Gastroesophageal sphincter (tissue), 4 donors: ENCODE data around the gene ZNF775. TPM values are rescaled to one million over a fixed set of nuclear protein-coding genes. Genes with fewer than 3 reads are reported as not detected.
"Not testable (repeated sequence)": the region's sequence is repeated elsewhere in the genome, so short reads cannot be mapped to it uniquely, and the experiment has no call there.

Source experiments
- ATAC-seq: fragments of 150-250 bp; one replicate; pipeline ENCODE4 v1.9.1; 2016; ENCODE audit warnings: mild to moderate bottlenecking, moderate library complexity
- H3K27ac ChIP-seq, 4 donors: fragments of 200-600 bp; sonication (generic) in 3 of 4; 1 replicate in 3 of 4; 2 replicates in 1 of 4; pipeline ENCODE4 v1.5.1; 2016 to 2019
- H3K27me3 ChIP-seq: fragments of 200-600 bp; sonication (generic); one replicate; pipeline ENCODE4 v1.5.1; 2019
- H3K36me3 ChIP-seq, 2 donors: fragments of 200-600 bp; sonication (generic); one replicate each; pipeline ENCODE4 v1.5.1; 2019; ENCODE audit warnings: control low read depth in 1 of 2
- H3K4me1 ChIP-seq, 3 donors: fragments of 200-600 bp; sonication (generic); 1 replicate in 2 of 3; 2 replicates in 1 of 3; pipeline ENCODE4 v1.5.1; 2016 to 2019; ENCODE audit warnings: control low read depth in 2 of 3
- H3K4me3 ChIP-seq, 2 donors: fragments of 200-600 bp; sonication (generic); one replicate each; pipeline ENCODE4 v1.5.1; 2019; ENCODE audit warnings: mild to moderate bottlenecking in 1 of 2, moderate library complexity in 1 of 2
- H3K9me3 ChIP-seq, 3 donors: fragments of 200-600 bp; sonication (generic); one replicate each; pipeline ENCODE4 v1.5.1; 2017 to 2019; ENCODE audit warnings: control low read depth in 2 of 3
- EP300 ChIP-seq: sonication (generic); formaldehyde crosslinking; IDR thresholded peaks from one replicate; pipeline ENCODE4 v1.6.1; 2017; ENCODE audit warnings: antibody characterized with exemption, mild to moderate bottlenecking
- POLR2A ChIP-seq, 2 donors: fragments of 450-650 bp; IDR thresholded peaks; one replicate each; pipeline ENCODE4 v1.6.1; 2017; ENCODE audit warnings: antibody characterized with exemption in 2 of 2, mild to moderate bottlenecking in 2 of 2, moderate library complexity in 1 of 2
- POLR2AphosphoS5 ChIP-seq: sonication (generic); formaldehyde crosslinking; IDR thresholded peaks from one replicate; pipeline ENCODE4 v1.6.1; 2017; ENCODE audit warnings: antibody characterized with exemption
- WGBS, 2 donors: methylation state at CpG; one replicate each; pipeline ENCODE4 v1.1.5; 2018; ENCODE audit warnings: low coverage in 1 of 2; 5-methylcytosine and 5-hydroxymethylcytosine counted together
- total RNA-seq, 4 donors: library from RNA; depleted of rRNA; stranded (reverse); fragments of >200 nt; gene quantifications; one replicate each; pipeline ENCODE4 v1.1.0, GENCODE V29; 2016
- TF ChIP-seq, protein P1 (sequence below), 4 experiments: fragments of 200-600 bp in 2 of 4; fragments of 450-650 bp in 2 of 4; sonication (generic) in 1 of 4; IDR thresholded peaks; one replicate each; pipeline ENCODE4 v1.5.1; 2017 to 2019; ENCODE audit warnings: antibody characterized with exemption in 4 of 4, mild to moderate bottlenecking in 2 of 4, moderate library complexity in 2 of 4

ZNF775 gene
- total RNA-seq, 4 donors from 2014 or later, result 5.3 to 12.5 (median 10.5) TPM

DNA sequence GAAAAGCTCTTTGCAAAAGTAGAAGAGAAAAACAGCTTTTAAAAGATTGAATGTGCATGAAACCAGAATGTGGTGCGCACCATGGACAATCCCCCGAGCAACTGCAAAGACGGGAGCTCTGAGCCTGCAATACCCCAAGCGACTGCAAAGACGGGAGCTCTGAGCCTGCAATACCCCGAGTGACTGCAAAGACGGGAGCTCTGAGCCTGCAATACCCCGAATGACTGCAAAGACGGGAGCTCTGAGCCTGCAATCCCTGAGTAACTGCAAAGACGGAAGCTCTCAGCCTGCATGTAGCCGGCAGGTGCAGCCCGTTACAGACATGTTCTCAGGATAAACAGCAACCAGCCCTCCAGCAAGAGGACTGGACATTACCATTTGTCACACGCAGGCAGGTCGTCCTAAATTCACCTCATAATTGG, 6.2 kb downstream of the ZNF775 start:
- Histone ChIP-seq H3K27ac (peak overlapping the region in 2 of 4 donors; percentile 51 to 64), H3K9me3 (no peaks in the 10 kb centered on the region)

GRCh38 chr7:150385884-150386283, 6.8 kb downstream of the ZNF775 start:
- not testable (repeated sequence) for H3K4me3 ChIP-seq, H3K27me3 ChIP-seq, ATAC-seq, H3K9me3 ChIP-seq
- 36 to 79% methylated on average over 6 of the region's 6 CpGs for WGBS, 2 donors
- peaks cover 0 to 70% (median 0%) of the 10 kb centered on the region in 3 donors for H3K4me1 ChIP-seq
- peaks cover 0 to 12% of the 10 kb centered on the region in 2 donors for H3K36me3 ChIP-seq
- peak overlapping the region in 2 of 4 donors; percentile 17 to 51 for H3K27ac ChIP-seq

More for the DNA sequence above, 6.2 kb downstream of the ZNF775 start:
- TF ChIP-seq POLR2A (IDR thresholded peaks at IDR 0.05) (no peak), POLR2AphosphoS5 (no peak), EP300 (no peak)
- TF ChIP-seq, protein P1, sequence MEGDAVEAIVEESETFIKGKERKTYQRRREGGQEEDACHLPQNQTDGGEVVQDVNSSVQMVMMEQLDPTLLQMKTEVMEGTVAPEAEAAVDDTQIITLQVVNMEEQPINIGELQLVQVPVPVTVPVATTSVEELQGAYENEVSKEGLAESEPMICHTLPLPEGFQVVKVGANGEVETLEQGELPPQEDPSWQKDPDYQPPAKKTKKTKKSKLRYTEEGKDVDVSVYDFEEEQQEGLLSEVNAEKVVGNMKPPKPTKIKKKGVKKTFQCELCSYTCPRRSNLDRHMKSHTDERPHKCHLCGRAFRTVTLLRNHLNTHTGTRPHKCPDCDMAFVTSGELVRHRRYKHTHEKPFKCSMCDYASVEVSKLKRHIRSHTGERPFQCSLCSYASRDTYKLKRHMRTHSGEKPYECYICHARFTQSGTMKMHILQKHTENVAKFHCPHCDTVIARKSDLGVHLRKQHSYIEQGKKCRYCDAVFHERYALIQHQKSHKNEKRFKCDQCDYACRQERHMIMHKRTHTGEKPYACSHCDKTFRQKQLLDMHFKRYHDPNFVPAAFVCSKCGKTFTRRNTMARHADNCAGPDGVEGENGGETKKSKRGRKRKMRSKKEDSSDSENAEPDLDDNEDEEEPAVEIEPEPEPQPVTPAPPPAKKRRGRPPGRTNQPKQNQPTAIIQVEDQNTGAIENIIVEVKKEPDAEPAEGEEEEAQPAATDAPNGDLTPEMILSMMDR (IDR thresholded peaks at IDR 0.05), result no peak
- 59% methylated on average over 2 of the region's 14 CpGs; no CpG with 5 or more reads in 1 of the 2 donors for WGBS, 2 donors
- Histone ChIP-seq H3K4me3 (no peak overlapping the region), H3K27me3 (no peaks in the 10 kb centered on the region), H3K36me3 (peaks cover 0 to 12% of the 10 kb centered on the region in 2 donors), H3K4me1 (peaks cover 0 to 76% (median 1%) of the 10 kb centered on the region in 3 donors)
- ATAC-seq, result no peak

GRCh38 chr7:150388306-150388705, 9.2 kb downstream of the ZNF775 start:
- no peak for ATAC-seq
- H3K4me3 ChIP-seq, result no peak overlapping the region
- H3K4me1 ChIP-seq, result peaks cover 0 to 55% (median 0%) of the 10 kb centered on the region in 3 donors
- peaks cover 0 to 12% of the 10 kb centered on the region in 2 donors for H3K36me3 ChIP-seq
- WGBS, 2 donors, result 77 to 80% methylated on average over 1 to 6 of the region's 7 CpGs
- no peaks in the 10 kb centered on the region for H3K9me3 ChIP-seq
- peak overlapping the region; percentile 57 to 77 (median 71) for H3K27ac ChIP-seq
- H3K27me3 ChIP-seq, result no peaks in the 10 kb centered on the region
- TF ChIP-seq POLR2A (IDR thresholded peaks at IDR 0.05), result no peak
- no peak for TF ChIP-seq POLR2AphosphoS5
- TF ChIP-seq EP300, result no peak
- TF ChIP-seq, protein P1 (IDR thresholded peaks at IDR 0.05), result no peak

- H3K36me3 ChIP-seq, result peaks cover 0 to 12% of the 10 kb centered on the region in 2 donors
- ATAC-seq, result peak; percentile 91
- no peaks in the 10 kb centered on the region for H3K27me3 ChIP-seq
These were observed 9.8 kb downstream of the ZNF775 start for GRCh38 chr7:150388709-150389531.

DNA sequence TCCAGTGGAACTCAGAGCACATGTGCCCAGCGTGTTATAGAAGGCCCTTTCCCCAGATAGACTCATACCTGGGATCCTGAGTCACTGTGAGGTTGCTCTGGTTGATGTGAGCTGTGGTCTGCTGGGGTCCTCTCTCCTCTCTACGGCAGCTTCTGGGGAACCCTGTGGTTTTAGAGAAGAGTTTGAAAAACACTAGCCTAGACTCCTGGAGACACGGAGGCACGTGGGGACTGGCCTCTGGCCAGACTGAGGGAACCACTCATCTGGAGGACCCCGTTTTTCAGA, 10.3 kb downstream of the ZNF775 start:
- Histone ChIP-seq H3K36me3 (peaks cover 0 to 12% of the 10 kb centered on the region in 2 donors), H3K27me3 (no peaks in the 10 kb centered on the region), H3K4me1 (peaks cover 0 to 44% (median 0%) of the 10 kb centered on the region in 3 donors), H3K9me3 (no peaks in the 10 kb centered on the region), H3K27ac (peak overlapping the region in 3 of 4 donors; percentile 69 to 77 (median 73)), H3K4me3 (no peak overlapping the region)
- 48% methylated on average over 4 of the region's 5 CpGs; no CpG with 5 or more reads in 1 of the 2 donors for WGBS, 2 donors
- no peak for ATAC-seq
- TF ChIP-seq POLR2AphosphoS5 (no peak), POLR2A (IDR thresholded peaks at IDR 0.05) (no peak)

More at GRCh38 chr7:150388709-150389531, 9.8 kb downstream of the ZNF775 start:
- Histone ChIP-seq H3K27ac (peak overlapping the region; percentile 57 to 77 (median 71)), H3K4me3 (no peak overlapping the region), H3K4me1 (peaks cover 0 to 48% (median 0%) of the 10 kb centered on the region in 3 donors), H3K9me3 (no peaks in the 10 kb centered on the region)
- 44 to 59% methylated on average over 6 to 11 of the region's 20 CpGs for WGBS, 2 donors
- TF ChIP-seq POLR2A (IDR thresholded peaks at IDR 0.05) (no peak), POLR2AphosphoS5 (peak; percentile 81), EP300 (no peak)
- TF ChIP-seq, protein P1 (IDR thresholded peaks at IDR 0.05), result peak in 3 of 4 experiments; percentile 81 to 89 (median 85)
